ENCODE results near the gene MRPS18A. TPM values are rescaled to one million over a fixed set of nuclear protein-coding genes. Genes with fewer than 3 reads are reported as not detected.

The MRPS18A gene
- total and polyA plus RNA-seq, 2 of the 13 experiments (the other 11 are each of a cell fraction or from before 2014, with no cell fraction given), result 87.8 to 89.1 TPM

- TF ChIP-seq ARID4A (CRISPR knock-in tag; IDR thresholded peaks at IDR 0.05; ENCODE audit: borderline replicate concordance) (peak; percentile 72), ZXDC (CRISPR knock-in tag; IDR thresholded peaks at IDR 0.05) (no peak), TOE1 (CRISPR knock-in tag; IDR thresholded peaks at IDR 0.05) (0 out of 2 replicates have a peak, but pooled peaks have one; percentile 72), IKZF4 (CRISPR knock-in tag; IDR thresholded peaks at IDR 0.05; ENCODE audit: borderline replicate concordance, low read depth, not compliant biosample characterization) (peak; percentile 67), CBX2 (IDR thresholded peaks at IDR 0.05; ENCODE audit: low read depth, low read length) (no peak), CBX2 (CRISPR knock-in tag; IDR thresholded peaks at IDR 0.05; ENCODE audit: low read depth) (0 out of 2 replicates have a peak, but pooled peaks have one; percentile 56), MED1 (CRISPR knock-in tag; IDR thresholded peaks at IDR 0.05) (peak; percentile 87), HMGXB3 (CRISPR knock-in tag; IDR thresholded peaks at IDR 0.05; ENCODE audit: borderline replicate concordance) (peak; percentile 36; the same call in 1 of the 2 replicates), ZGPAT (CRISPR knock-in tag; IDR thresholded peaks at IDR 0.05) (peak; percentile 63; the same call in 1 of the 2 replicates), ZNF510 (CRISPR knock-in tag; IDR thresholded peaks at IDR 0.05; ENCODE audit: low read depth) (peak; percentile 65; the same call in 1 of the 2 replicates), ZNF354B (CRISPR knock-in tag; IDR thresholded peaks at IDR 0.05) (no peak), RBM39 (IDR thresholded peaks at IDR 0.05; ENCODE audit: low read depth, low read length, poor library complexity, severe bottlenecking) (no peak), POGZ (CRISPR knock-in tag; IDR thresholded peaks at IDR 0.05) (peak; percentile 69; the same call in 1 of the 2 replicates)
Measured at GRCh38 chr6:43668151-43669028, 19.2 kb downstream of the MRPS18A start (continued).

All from HepG2 (cell line).